ENCODE results near the gene SRMS.

The SRMS gene

GRCh38 chr20:63552481-63553249 lies 5.1 kb upstream of the SRMS start:
- no peak for DNase-seq (ENCODE audit: low spot score)

GRCh38 chr20:63551068-63551467 lies 3.5 kb upstream of the SRMS start:
- no peak for DNase-seq (ENCODE audit: low spot score)

GRCh38 chr20:63549679-63550282 lies 2.2 kb upstream of the SRMS start:
- no peak for DNase-seq (ENCODE audit: low spot score)

- DNase-seq (ENCODE audit: low spot score), result no peak
Observed at GRCh38 chr20:63549019-63549418, 1.5 kb upstream of the SRMS start.

- DNase-seq (ENCODE audit: low spot score), result no peak
Observed at GRCh38 chr20:63548542-63548941, 993 bp upstream of the SRMS start.

GRCh38 chr20:63546956-63547724 lies 409 bp downstream of the SRMS start:
- DNase-seq (ENCODE audit: low spot score), result no peak

GRCh38 chr20:63546256-63546955 lies 1.1 kb downstream of the SRMS start:
- DNase-seq (ENCODE audit: low spot score), result no peak

GRCh38 chr20:63545814-63546213 lies 1.7 kb downstream of the SRMS start:
- no peak for DNase-seq (ENCODE audit: low spot score)

GRCh38 chr20:63544958-63545516 lies 2.5 kb downstream of the SRMS start:
- DNase-seq (ENCODE audit: low spot score), result peak; percentile 94

GRCh38 chr20:63544241-63544957 lies 3.1 kb downstream of the SRMS start:
- no peak for DNase-seq (ENCODE audit: low spot score)

GRCh38 chr20:63543733-63544132 lies 3.8 kb downstream of the SRMS start:
- DNase-seq (ENCODE audit: low spot score), result no peak

GRCh38 chr20:63543131-63543530 lies 4.4 kb downstream of the SRMS start:
- DNase-seq (ENCODE audit: low spot score), result no peak

GRCh38 chr20:63542696-63543095 lies 4.9 kb downstream of the SRMS start:
- DNase-seq (ENCODE audit: low spot score), result no peak

GRCh38 chr20:63542031-63542559 lies 5.5 kb downstream of the SRMS start:
- peak; percentile 86 for DNase-seq (ENCODE audit: low spot score)

GRCh38 chr20:63541371-63541770 lies 6.2 kb downstream of the SRMS start:
- no peak for DNase-seq (ENCODE audit: low spot score)

GRCh38 chr20:63540417-63541186 lies 6.9 kb downstream of the SRMS start:
- DNase-seq (ENCODE audit: low spot score), result no peak

- DNase-seq (ENCODE audit: low spot score), result no peak
Observed at GRCh38 chr20:63539441-63540370, 7.8 kb downstream of the SRMS start.

- DNase-seq (ENCODE audit: low spot score), result no peak
Observed at GRCh38 chr20:63539092-63539430, 8.5 kb downstream of the SRMS start.

All from LoVo (cell line).